A673 (cell line): ENCODE measurements around the gene COBL. TPM values are rescaled to one million over a fixed set of nuclear protein-coding genes. Genes with fewer than 3 reads are reported as not detected.

Experiments
- BruUV-seq: library from RNA; stranded (reverse); fragments of 400-500 nt; replicated peaks from 2 replicates; lab custom pipeline; 2021; lab: Mats Ljungman, UMichigan
- CTCF ChIA-PET: fragments of 300-600 bp; sonication (Branson Sonifier 250); formaldehyde crosslinking; loops from one replicate; lab custom pipeline; 2022; ENCODE audit warnings: antibody characterized with exemption; lab: Charles Lee
- POLR2A ChIA-PET: fragments of 300-600 bp; sonication (Branson Sonifier 250); formaldehyde crosslinking; loops from one replicate; lab custom pipeline; 2022; ENCODE audit warnings: antibody characterized with exemption; ENCODE audit not compliant: low non-redundant PET; lab: Charles Lee
- DNase-seq: peaks from one replicate; pipeline ENCODE4 v3.0.0-alpha.2; 2015; ENCODE audit warnings: low spot score
- H3K27ac ChIP-seq: fragments of 200-600 bp; sonication (generic); 2 replicates; pipeline ENCODE4 v1.5.1; 2016; ENCODE audit warnings: mixed run types, low read depth, mild to moderate bottlenecking, mixed read lengths, antibody characterized with exemption, low read length; ENCODE audit not compliant: poor library complexity, severe bottlenecking
- H3K27me3 ChIP-seq: fragments of 200-600 bp; sonication (generic); replicated peaks from 2 replicates; pipeline ENCODE4 v1.6.1; 2017; ENCODE audit warnings: mixed run types, low read depth, mild to moderate bottlenecking, mixed read lengths, antibody characterized with exemption, low read length; ENCODE audit not compliant: insufficient read depth, poor library complexity
- H3K36me3 ChIP-seq: fragments of 200-600 bp; sonication (generic); 2 replicates; pipeline ENCODE4 v1.6.1; 2016; ENCODE audit warnings: mixed run types, mild to moderate bottlenecking, mixed read lengths, antibody characterized with exemption, low read length; ENCODE audit not compliant: insufficient read depth, poor library complexity, severe bottlenecking
- H3K4me1 ChIP-seq: fragments of 200-600 bp; sonication (generic); 2 replicates; pipeline ENCODE4 v1.6.1; 2017; ENCODE audit warnings: mixed run types, mild to moderate bottlenecking, mixed read lengths, antibody characterized with exemption, low read length; ENCODE audit not compliant: insufficient read depth, poor library complexity, severe bottlenecking
- H3K4me3 ChIP-seq: fragments of 200-600 bp; sonication (generic); 2 replicates; pipeline ENCODE4 v1.5.1; 2016; ENCODE audit warnings: low read depth, mixed run types, mild to moderate bottlenecking, mixed read lengths, low read length; ENCODE audit not compliant: poor library complexity, severe bottlenecking
- H3K9me3 ChIP-seq: fragments of 200-600 bp; sonication (generic); 2 replicates; pipeline ENCODE4 v1.6.1; 2016; ENCODE audit warnings: mixed run types, low read depth, mild to moderate bottlenecking, mixed read lengths, antibody characterized with exemption, low read length; ENCODE audit not compliant: poor library complexity, severe bottlenecking
- CTCF ChIP-seq: fragments of 300-800, 200-600 bp; sonication (generic); conservative IDR thresholded peaks from 2 replicates; pipeline ENCODE4 v1.5.1; 2017; ENCODE audit warnings: low read depth, mild to moderate bottlenecking, antibody characterized with exemption, low read length, moderate library complexity, mixed read lengths
- EZH2 ChIP-seq: fragments of 200-600 bp; sonication (generic); IDR thresholded peaks from 2 replicates; pipeline ENCODE4 v1.6.1; 2017; ENCODE audit warnings: borderline replicate concordance, low read depth, mild to moderate bottlenecking, mixed read lengths, antibody characterized with exemption, low read length; ENCODE audit not compliant: poor library complexity, severe bottlenecking
- intact Hi-C: fragments of 100-400 bp; cut with micrococcal nuclease; formaldehyde crosslinking; loops from one replicate; pipeline ENCODE4 v1.10.0; 2022; ENCODE audit not compliant: unreplicated experiment
- total RNA-seq: library from RNA; stranded (reverse); gene quantifications from 2 replicates; pipeline ENCODE4 v1.2.3, GENCODE V29; 2021

COBL gene
- total RNA-seq, 1 experiment from 2014 or later, result not detected

- no peak for TF ChIP-seq CTCF
- no peak for TF ChIP-seq EZH2
- no peak overlapping the region for H3K27ac ChIP-seq
- no peak overlapping the region for H3K4me3 ChIP-seq
- BruUV-seq, result no TSS peak
- ChIA-PET POLR2A (no interaction called here), CTCF (no interaction called here)
- H3K27me3 ChIP-seq, result no peaks in the 10 kb centered on the region
- H3K4me1 ChIP-seq, result no peaks in the 10 kb centered on the region
- intact Hi-C loops, result no loop called here
- H3K36me3 ChIP-seq, result no peaks in the 10 kb centered on the region
- DNase-seq, result no peak
- H3K9me3 ChIP-seq, result no peaks in the 10 kb centered on the region
Measured at GRCh38 chr7:51327287-51327717, 10.7 kb upstream of the COBL start.

DNA sequence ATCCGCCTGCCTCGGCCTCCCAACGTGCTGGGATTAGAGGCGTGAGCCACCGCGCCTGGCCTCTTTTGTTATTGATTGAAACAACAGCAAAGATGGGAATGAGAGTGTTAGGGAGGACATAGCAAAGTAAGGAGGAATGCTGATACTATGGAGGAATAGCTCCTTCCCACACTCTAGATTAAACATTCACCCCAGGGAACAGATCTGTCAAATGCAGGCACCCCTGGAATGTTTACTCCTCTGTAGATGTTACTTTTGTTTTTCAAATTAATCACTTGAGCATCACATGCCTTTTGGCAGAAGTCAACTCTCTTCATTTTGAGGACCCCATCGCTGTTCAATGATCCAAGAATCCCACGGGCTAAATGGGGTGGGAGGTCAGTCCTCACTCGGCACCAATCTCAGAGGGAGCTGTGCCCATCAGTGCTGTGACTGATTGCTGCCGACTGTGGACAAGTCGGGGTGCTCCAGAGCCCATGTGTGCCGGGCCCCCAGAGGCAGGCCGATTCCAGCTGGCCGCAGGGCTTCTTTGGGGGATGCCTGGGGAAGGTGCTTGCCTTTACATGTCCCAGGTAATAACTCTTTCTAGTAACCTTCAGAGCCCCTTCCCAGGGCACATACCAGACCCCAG is 10.2 kb upstream of the COBL start:
- CTCF ChIA-PET, result no interaction called here

GRCh38 chr7:51325908-51326307 is 9.3 kb upstream of the COBL start:
- BruUV-seq, result no TSS peak
- Histone ChIP-seq H3K27ac (no peak overlapping the region), H3K27me3 (no peaks in the 10 kb centered on the region), H3K4me3 (no peak overlapping the region), H3K4me1 (no peaks in the 10 kb centered on the region), H3K9me3 (no peaks in the 10 kb centered on the region), H3K36me3 (no peaks in the 10 kb centered on the region)
- POLR2A ChIA-PET, result no interaction called here
- no peak for DNase-seq
- CTCF ChIA-PET, result no interaction called here
- no peak for TF ChIP-seq EZH2
- no peak for TF ChIP-seq CTCF
- intact Hi-C loops, result no loop called here

More for the DNA sequence above, 10.2 kb upstream of the COBL start:
- no peak for DNase-seq
- TF ChIP-seq EZH2, result no peak
- TF ChIP-seq CTCF, result no peak
- no peak overlapping the region for H3K27ac ChIP-seq
- H3K9me3 ChIP-seq, result no peaks in the 10 kb centered on the region
- intact Hi-C loops, result no loop called here
- no peaks in the 10 kb centered on the region for H3K36me3 ChIP-seq
- no TSS peak for BruUV-seq
- POLR2A ChIA-PET, result no interaction called here
- no peaks in the 10 kb centered on the region for H3K4me1 ChIP-seq
- H3K27me3 ChIP-seq, result no peaks in the 10 kb centered on the region
- H3K4me3 ChIP-seq, result no peak overlapping the region
